NCI-H146 treated with DMSO at 0.1 percent for 48 hours (cell line): ENCODE measurements around the gene RGS7BP.

ENCODE experiments used
- DNase-seq: peaks from one replicate; lab custom pipeline; 2025; ENCODE audit not compliant: unreplicated experiment; lab: John Stamatoyannopoulos, UW

The RGS7BP gene

DNA sequence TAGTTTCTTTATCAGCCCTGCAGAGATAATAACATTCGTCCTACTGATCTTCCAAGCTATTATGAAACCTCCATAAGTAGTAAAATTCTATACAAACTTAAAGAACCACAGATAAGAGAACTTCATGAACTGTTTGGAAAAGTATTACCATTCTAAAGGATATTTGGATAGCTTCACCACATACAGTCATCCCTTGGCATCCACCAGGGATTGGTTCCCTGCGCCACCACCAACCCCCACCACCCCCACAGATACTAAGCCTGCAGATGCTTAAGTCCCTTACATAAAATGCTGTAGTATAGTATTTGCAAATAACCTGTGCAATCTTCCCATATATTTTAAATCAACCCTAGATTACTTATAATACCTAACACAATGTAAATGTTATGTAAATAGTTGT, 123.1 kb downstream of the RGS7BP start:
- DNase-seq: no peak

DNA sequence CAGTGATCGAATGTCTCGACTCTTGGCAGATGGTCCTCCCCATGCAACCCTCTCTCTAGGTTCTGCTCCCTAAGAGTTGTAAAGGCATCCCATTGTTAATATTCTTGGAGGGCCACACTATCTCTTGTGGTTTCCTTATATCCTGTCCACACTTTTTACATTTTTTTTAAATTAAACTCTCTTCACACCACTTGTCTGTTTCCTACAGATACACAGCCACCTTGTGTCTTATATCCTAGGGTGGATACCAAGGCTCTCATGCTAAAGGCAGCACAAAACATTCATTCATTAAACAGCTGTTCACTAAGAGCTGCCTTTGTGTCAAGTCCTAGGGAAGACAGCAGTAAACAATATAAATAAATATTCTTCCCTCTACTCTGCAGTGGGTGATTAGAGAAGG, 124.0 kb downstream of the RGS7BP start:
- DNase-seq: no peak

DNA sequence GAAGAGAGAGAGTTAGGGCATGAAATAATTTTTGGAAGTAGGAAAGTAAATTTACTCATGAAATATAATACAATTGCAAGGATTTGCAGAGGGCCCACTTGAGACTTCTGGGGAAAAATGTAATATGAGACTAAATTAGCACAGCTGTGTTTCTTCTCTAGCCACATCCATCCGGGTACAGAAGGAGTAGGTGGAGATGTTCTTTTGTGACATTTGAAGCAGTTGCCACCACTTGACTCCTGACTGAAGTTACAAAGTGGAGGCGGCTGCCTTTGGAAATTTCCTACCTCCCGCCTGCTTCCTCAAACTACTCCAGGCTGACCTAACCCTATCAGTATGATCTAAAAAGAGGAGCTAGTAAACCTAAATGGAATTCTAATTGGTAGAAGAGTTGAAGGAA, 126.4 kb downstream of the RGS7BP start:
- DNase-seq: no peak

GRCh38 chr5:64634997-64635686, 129.3 kb downstream of the RGS7BP start:
- peak; percentile 16 for DNase-seq

DNA sequence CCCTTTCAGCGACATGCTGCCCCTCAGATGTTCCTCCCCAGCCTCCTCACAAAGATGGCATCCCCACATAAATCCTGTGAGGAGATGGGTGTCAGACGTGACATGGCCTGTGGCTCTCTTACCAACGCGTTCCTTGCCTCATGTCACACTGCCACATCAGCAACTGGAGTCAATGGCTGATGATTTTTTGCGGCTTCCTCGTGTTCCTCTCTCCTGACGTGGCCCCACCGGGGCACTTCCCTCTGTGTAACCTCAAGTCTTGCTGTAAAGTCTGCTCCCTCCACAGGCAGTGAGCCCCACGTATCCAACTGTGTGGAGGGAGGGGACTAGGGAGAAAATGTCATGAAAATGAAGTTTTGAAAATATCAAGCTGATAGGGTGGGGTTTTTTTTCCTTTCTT, 131.3 kb downstream of the RGS7BP start:
- no peak for DNase-seq

GRCh38 chr5:64637837-64638443, 132.1 kb downstream of the RGS7BP start:
- DNase-seq: peak; percentile 41

DNA sequence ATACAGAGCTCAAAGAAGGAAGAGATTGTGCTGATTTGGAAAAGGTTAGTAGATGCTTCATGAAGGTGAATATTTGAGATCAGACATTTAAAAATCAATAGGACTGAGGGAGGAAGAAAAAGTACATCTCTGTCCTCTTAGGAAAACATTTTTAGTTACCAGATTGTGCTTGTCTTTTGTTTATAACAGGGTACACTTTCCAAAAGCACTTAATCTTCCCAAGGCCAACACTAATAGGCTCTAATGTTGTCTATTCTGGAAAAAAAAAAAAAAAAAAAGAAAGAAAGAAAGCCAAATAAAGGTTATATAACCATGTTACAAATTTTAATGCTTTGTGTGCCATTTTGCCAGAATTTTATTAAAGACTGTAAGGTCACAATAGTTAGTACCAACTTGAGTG, 139.0 kb downstream of the RGS7BP start:
- no peak for DNase-seq

DNA sequence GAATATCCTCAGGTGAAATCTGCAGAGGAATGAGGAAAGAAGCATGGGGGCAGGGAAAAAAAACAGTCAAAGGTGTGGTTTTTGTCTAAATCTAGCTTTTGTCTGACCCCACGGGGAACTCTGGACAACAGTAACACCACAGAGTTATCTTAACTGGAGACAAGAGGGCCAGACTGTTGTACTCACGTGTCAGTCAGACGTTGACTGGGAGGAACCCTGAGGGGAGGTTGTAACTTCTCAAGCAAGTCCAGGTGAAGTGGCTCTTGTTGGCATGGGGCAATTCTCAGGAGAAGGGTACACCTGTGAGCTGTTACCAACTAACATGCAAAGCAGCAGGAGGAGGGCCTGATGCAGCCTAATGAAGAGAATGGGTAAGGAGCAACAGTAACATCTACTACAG, 140.4 kb downstream of the RGS7BP start:
- DNase-seq: peak; percentile 52

DNA sequence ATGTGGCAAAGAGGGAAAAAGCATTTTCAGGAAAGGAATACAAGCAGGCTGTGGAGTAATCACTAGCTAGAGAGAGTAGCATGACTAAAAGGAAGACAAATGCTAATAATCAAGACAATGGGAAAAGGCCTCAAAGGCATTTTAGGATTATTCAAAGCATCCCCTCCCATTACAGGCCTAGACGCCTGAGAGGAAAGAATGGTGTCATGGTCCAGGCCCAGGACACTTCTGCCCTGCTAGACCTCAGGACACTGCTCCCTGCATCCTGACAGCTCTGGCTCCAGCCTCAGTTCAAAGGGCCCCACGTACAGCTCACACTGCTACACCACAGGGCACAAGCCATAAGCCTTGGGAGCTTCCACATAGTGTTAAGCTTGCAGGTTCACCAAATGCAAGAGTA, 143.7 kb downstream of the RGS7BP start:
- no peak for DNase-seq

DNA sequence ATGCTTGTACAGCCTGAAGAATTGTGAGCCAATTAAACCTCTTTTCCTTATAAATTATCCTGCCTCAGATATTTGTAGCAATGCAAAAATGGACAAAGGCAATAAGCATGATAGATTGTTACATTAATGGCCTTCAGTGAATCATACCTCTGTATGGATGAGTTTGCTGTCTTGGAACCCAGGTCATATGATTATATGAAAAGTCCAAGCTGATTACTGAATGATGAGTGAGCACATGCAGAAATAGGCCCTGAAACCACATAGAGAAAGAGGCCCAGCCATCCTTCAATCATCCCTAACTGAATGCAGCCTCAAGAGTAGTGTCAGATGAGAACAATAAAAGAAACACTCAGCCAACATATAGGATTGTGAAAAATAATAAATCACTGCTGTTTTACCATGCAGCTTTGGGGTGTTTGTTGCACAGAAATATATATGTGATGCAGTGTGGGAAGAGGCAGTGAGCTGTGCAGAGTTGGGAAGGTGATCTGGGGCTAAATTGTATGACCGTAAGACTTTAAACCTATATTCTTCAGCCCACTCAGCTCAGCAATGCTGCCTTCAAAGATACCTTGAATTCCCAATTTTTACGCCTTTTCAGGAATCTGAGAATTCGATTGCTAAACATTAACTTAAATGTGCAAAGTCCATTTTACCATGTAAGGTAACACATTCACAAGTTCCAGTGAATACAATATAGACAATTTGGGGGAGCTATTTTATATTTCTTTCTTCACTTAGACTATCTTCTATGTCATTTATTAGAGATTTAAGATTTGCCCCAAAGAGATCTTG, 148.1 kb downstream of the RGS7BP start:
- DNase-seq: no peak

DNA sequence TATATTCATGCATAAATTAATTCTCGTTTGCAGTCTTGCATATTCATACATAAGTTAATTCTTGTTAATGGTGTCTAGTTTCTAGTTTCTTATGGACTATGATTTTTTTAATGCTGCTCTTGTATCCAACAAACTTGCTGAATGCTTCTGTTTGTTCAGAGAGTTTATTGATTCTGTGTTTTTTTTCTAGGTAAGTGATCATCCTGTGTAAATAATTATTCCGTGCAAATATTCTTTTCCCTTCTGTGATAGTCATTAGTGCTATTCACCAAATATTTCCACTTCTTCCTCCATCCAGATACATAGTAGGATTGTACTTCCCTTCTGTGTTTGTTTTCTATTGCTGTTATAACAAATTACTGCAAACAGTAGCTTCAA, 148.7 kb downstream of the RGS7BP start:
- DNase-seq: peak; percentile 80

DNA sequence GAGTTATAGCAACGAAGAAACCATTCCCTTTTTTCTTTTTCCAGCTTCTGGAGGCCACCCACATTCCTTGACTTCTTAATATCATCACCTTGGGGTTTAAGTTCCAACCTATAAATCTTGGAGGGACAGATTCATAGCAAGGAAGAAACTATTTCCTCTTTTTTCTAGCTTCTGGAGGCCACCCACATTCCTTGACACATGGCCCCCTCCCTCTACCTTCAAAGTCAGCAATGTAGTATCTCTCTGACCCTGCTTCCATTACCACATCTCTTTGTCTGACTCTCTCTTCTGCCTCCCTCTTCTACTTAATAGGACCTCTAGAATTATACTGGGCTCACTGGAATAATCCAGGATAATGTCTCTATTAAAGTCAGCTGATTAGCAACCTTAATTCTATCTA, 149.8 kb downstream of the RGS7BP start:
- no peak for DNase-seq

- DNase-seq: peak; percentile 83
Measured at GRCh38 chr5:64659289-64659688, 153.5 kb downstream of the RGS7BP start.
